GM19324 (cell line): ENCODE results near the gene LRRC27.
"Not testable (repeated sequence)": the region's sequence is repeated elsewhere in the genome, so short reads cannot be mapped to it uniquely, and the experiment has no call there.

Source experiments
- ATAC-seq: cut with Tn5 transposase; IDR thresholded peaks from one replicate; pipeline ENCODE4 v1.9.1; 2021; ENCODE audit warnings: mild to moderate bottlenecking, moderate library complexity; ENCODE audit not compliant: unreplicated experiment, low FRiP score

The LRRC27 gene

GRCh38 chr10:132335189-132336063, 3.4 kb downstream of the LRRC27 start:
- no peak for ATAC-seq

- ATAC-seq, result no peak
Observed at GRCh38 chr10:132336064-132336746, 4.2 kb downstream of the LRRC27 start.

- no peak for ATAC-seq
Observed at GRCh38 chr10:132336919-132337407, 5.0 kb downstream of the LRRC27 start.

GRCh38 chr10:132337854-132338253, 5.9 kb downstream of the LRRC27 start:
- not testable (repeated sequence) for ATAC-seq

DNA sequence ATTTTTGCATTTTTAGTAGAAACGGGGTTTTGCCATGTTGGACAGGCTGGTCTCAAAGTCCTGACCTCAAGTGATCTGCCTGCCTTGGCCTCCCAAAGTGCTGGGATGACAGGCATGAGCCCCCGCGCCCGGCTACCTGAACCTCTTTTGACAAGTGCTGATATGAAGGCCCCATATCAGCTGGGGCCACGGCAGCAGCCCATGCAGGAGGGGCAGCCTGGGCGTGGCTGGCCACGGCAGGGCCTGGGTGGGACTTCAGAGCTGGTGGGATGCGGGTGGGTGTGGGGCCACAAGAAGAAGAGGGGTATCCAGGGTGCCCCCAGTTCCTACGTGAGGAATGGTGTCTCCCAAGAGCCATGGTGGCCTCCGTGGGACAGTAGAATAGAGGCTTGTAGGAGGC, 6.9 kb downstream of the LRRC27 start:
- no peak for ATAC-seq

DNA sequence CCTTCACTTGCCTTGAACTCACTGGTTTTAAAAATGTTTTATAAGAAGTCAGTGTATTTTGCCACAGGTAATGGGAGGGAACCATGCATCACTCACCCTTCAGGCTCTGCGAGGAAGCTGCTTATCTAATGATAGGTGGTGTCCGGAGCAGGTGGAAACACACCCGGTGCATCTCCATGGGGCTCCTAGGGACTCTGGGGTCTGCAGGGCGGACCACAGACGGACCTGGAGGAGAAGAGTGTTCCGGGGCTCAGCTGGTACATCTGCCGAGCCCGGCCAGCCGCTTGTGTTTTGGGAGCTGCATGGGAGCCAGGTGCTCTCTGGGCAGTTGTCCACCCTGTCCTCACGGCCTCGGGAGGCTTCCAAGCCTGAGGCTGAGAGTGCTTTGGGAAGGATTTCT, 7.3 kb downstream of the LRRC27 start:
- ATAC-seq, result no peak

DNA sequence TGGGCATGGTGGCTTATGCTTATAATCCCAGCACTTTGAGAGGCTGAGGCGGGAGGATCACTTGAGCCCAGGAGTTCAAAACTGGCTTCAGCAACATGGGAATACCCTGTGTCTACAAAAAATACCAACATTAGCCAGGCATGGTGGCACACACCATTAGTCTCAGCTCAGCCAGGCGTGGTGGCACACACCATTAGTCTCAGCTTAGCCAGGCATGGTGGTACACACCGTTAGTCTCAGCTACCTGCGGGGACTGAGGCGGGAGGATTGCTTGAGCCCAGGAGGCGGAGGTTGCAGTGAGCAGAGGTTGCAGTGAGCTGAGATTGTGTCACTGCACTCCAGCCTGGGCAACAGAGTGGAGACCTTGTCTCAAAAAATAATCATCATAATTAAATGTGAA, 9.0 kb downstream of the LRRC27 start:
- no peak for ATAC-seq

DNA sequence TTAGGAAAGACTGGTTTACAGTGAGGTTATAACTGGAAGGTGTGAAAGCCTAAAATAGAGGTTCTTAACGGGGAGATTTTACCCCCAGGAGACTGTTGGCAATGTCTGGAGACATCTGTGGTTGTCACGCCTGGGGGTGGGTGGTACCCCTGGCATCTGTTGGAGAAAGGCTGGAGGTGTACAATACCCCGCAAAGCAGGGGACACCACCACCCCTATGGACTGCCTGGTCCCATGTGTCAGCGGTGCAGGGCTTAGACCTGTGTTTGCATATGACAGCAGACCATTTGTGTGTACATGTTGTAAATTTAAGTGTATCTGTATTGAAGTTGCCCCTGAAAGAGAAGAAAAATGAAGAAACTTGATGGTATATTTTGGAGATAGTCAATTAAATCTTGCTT, 9.8 kb downstream of the LRRC27 start:
- no peak for ATAC-seq

- no peak for ATAC-seq
Observed at GRCh38 chr10:132342553-132342952, 10.6 kb downstream of the LRRC27 start.

GRCh38 chr10:132344386-132344785, 12.4 kb downstream of the LRRC27 start:
- no peak for ATAC-seq

DNA sequence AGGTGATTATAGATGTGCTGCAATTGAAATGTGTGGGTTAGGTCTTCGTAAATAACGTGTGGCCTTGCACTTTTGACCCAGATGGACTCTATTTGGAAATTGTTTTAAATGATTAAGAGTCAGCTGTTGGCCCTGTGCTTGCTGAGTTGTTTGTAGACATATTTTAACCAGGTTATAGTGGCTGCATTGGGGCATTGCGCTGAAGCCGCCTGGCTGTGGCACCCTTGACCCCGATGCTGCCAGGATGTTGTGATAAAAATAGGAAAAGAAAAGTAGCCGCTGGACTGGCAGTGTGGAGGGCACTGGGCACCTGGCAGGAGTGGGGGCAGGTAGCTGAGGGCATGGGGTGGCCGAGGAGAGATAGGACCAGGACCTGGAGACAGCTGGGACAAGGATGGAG, 13.4 kb downstream of the LRRC27 start:
- ATAC-seq, result no peak

DNA sequence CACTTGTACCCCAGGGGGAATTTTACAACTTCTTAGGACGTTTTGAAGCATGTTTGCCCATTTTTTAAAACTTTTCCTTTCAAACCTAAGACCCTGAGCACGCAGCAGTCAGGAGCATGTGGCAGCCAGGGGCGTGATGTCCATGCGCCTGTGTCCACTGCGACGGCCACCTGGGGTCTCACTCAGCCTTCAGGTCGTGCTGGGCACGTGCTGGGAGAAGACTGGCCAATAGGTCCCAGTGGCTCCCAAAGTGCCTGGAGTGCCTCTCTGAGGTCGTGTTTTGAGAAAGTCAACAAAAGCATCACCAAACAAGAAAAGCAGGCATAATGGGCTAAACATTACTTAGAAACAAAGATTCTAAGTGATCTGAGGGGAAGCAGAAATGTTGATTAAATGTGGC, 14.8 kb downstream of the LRRC27 start:
- no peak for ATAC-seq

DNA sequence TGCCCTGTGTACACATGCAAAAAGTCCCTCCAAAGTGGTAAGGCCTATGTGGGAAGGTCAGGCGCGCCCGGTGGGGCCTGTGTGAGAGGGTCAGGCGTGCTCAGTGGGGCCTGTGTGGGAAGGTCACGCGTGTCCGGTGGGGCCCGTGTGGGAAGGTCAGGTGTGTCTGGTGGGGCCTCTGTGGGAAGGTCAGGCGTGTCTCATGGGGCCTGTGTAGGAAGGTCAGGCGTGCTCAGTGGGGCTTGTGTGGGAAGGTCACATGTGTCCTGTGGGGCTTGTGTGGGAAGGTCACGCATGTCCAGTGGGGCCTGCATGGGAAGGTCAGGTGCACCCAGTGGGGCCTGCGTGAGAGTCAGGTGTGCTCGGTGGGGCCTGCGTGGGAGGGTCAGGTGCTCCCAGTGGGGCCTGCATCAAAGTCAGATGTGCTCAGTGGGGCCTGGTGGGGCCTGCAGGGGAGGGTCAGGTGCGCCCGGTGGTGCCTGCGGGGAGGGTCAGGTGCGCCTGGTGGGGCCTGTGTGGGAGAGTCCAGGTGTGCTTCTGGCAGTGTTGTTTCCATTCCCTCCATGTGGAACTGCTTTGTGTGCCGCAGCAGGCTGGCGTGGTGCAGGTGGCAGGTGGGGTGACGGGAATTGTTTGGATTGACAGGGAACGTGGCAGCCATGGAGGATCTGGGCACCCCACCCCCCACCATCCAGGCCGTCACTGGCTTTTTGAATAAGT, 15.4 kb downstream of the LRRC27 start:
- ATAC-seq, result no peak

DNA sequence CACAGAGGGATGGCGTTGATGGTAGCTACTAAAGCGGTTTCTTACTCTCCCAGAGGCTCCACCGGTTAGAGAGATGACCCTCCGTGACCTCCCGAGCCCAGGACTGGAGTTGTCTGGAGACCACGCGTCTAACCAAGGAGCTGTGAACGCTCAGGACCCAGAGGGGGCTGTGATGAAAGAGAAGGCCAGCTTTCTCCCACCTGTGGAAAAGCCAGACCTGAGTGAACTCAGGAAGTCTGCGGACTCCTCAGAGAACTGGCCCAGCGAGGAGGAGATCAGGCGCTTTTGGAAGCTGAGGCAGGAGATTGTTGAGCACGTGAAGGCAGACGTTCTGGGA, 15.9 kb downstream of the LRRC27 start:
- no peak for ATAC-seq

DNA sequence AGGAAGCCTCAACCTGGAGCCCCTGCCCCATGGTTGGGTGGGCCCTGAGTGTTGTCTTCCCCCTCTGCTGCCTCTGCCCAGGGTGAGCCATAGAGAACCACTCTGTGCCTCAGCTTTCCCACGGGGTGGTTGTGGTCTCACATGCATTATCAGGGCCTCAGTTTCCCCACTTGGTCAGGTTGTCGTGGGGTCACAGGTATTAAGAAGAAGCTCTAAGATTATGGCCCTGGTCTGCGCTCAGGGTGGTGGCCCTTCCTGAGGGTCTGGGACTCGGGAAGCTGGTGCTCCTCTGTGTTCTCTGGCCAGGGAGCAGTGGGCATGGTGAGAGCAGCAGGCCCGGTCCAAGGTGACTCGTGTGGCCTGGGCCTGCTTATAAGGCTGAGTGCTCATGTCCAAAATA, 17.8 kb downstream of the LRRC27 start:
- ATAC-seq, result no peak

DNA sequence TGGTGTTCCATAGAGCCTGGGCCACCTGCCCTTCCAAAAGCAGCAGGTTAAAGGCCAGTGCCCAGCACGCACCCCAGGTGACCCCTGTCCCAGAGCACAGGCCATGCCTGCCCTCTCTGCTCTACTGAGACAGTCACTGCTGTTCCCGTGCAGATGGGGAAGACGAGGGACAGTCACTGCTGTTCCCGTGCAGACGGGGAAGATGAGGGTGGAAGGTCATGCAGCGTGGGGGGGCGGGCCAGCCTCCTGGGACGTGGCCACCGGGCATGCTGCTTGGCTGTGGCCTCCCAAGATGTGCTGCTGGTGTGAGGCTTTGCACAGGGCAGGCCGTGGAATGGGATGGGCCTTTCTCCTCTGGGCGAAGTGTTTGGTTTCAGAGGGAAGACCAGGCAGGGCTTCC, 18.4 kb downstream of the LRRC27 start:
- no peak for ATAC-seq

- ATAC-seq, result no peak
Observed at GRCh38 chr10:132350946-132351345, 19.0 kb downstream of the LRRC27 start.

DNA sequence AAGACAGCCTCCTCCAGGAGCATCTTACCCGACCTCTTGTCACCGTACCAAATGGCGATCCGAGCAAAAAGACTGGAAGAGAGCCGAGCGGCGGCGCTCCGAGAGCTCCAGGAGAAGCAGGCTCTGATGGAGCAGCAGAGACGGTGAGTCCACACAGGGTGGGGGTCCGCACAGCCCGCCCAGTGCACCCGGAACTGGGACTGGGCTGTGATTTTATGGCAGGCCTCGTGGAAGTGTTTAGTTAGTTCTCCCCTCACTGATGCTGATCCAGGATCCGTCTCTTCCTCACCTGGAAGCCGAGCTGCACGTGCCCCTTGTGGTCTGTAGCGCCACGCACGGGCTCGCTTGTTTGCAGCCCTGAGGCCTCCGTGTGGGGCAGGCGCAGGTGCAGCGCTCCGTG, 19.6 kb downstream of the LRRC27 start:
- ATAC-seq, result no peak

GRCh38 chr10:132352462-132353308, 20.7 kb downstream of the LRRC27 start:
- not testable (repeated sequence) for ATAC-seq
